Astrocyte of the spinal cord (primary cell): ENCODE measurements around the gene NFATC1.
A peak's percentile ranks its signal among the peaks of the same experiment; 100 is the strongest.

Source experiments
- DNase-seq: peaks from one replicate; pipeline ENCODE4 v3.0.0; 2011; ENCODE audit warnings: low read depth, low spot score
- H3K4me3 ChIP-seq: 2 replicates; pipeline ENCODE4 v1.5.1; 2011; ENCODE audit warnings: low read depth, mild to moderate bottlenecking, low read length, moderate library complexity
- CTCF ChIP-seq: IDR thresholded peaks from 2 replicates; pipeline ENCODE4 v1.5.1; 2012; ENCODE audit warnings: low read depth, mild to moderate bottlenecking, low read length, inconsistent platforms
- in situ Hi-C: cut with HindIII; loops from 2 replicates; pipeline ENCODE4 v1.10.0; 2017; ENCODE audit warnings: low sequenced_read_pairs

Gene NFATC1

GRCh38 chr18:79506191-79507075 is 110.7 kb downstream of the NFATC1 start:
- peak; percentile 19 for DNase-seq
- in situ Hi-C loops = no loop called here
- no peak for TF ChIP-seq CTCF
- no peak overlapping the region for H3K4me3 ChIP-seq

DNA sequence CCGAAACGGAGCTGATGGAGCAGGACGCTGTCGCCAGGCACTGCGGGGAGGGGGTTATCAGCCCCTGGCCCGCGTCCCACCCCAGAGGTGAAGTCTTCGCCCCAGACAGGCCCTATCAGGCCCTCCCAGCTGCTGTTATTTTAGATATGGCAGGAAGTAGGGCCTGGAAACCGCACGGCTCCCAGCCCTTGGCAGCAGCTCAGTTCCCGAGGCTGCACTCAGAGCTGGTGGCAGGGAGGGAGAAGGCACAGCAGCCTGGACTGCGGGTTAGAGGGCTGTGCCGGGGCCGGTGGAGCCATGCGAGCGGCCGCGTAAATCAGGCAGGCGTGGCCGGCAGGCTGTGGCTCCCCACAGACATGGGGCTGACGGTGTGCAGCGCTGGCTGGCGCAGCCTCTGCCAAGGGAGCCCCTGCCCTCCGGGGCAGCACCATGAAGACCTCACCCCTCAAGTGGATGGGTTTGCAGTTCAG is 111.4 kb downstream of the NFATC1 start:
- no peak overlapping the region for H3K4me3 ChIP-seq
- peak; percentile 55 for DNase-seq
- in situ Hi-C loops = no loop called here

GRCh38 chr18:79507546-79508480 is 112.1 kb downstream of the NFATC1 start:
- DNase-seq = peak; percentile 48
- TF ChIP-seq CTCF = no peak
- H3K4me3 ChIP-seq = no peak overlapping the region
- in situ Hi-C loops = no loop called here

More for the DNA sequence above, 111.4 kb downstream of the NFATC1 start:
- TF ChIP-seq CTCF = no peak

- in situ Hi-C loops = no loop called here
- no peak for DNase-seq
- no peak overlapping the region for H3K4me3 ChIP-seq
- no peak for TF ChIP-seq CTCF
Measured at GRCh38 chr18:79508565-79509535, 113.1 kb downstream of the NFATC1 start.

DNA sequence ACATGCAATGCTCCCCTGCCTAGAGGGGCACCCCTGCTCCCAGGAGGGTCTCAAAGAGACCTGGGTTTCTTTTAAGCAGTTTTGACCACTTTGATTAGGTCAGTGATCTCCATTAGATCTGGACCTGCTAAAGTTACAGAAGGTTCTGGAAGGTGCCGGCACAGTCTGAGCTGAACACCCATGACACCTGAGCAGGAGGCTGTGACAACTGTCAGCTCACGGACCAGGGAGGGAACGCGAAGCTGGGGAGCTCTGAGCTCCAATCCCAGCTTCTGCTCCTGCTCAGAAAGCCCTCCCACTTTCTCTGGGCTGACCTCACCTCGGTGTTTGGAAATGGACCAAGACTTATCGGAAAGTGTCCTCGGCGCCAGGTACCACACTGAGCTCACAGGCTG is 113.8 kb downstream of the NFATC1 start:
- in situ Hi-C loops = no loop called here
- no peak overlapping the region for H3K4me3 ChIP-seq

More for the DNA sequence above, 113.8 kb downstream of the NFATC1 start:
- TF ChIP-seq CTCF = no peak
- DNase-seq = no peak
